HG03139 (cell line): ENCODE data around the gene DCTD.

Experiments
- ATAC-seq: cut with Tn5 transposase; IDR thresholded peaks from one replicate; pipeline ENCODE4 v1.9.1; 2021; ENCODE audit not compliant: unreplicated experiment

DCTD gene

GRCh38 chr4:182894681-182895275 is 22.4 kb downstream of the DCTD start:
- no peak for ATAC-seq

- no peak for ATAC-seq
Measured at GRCh38 chr4:182893474-182894080, 23.6 kb downstream of the DCTD start.

- ATAC-seq, result no peak
Measured at GRCh38 chr4:182893047-182893446, 24.1 kb downstream of the DCTD start.

- ATAC-seq, result no peak
Measured at GRCh38 chr4:182890202-182890601, 27.0 kb downstream of the DCTD start.

- ATAC-seq, result no peak
Measured at GRCh38 chr4:182888891-182889290, 28.3 kb downstream of the DCTD start.

- ATAC-seq, result no peak
Measured at GRCh38 chr4:182886768-182887167, 30.4 kb downstream of the DCTD start.

GRCh38 chr4:182886205-182886604 is 31.0 kb downstream of the DCTD start:
- no peak for ATAC-seq

GRCh38 chr4:182885738-182886077 is 31.5 kb downstream of the DCTD start:
- ATAC-seq, result no peak

GRCh38 chr4:182885022-182885737 is 32.0 kb downstream of the DCTD start:
- no peak for ATAC-seq

- ATAC-seq, result no peak
Measured at GRCh38 chr4:182884040-182884439, 33.1 kb downstream of the DCTD start.

GRCh38 chr4:182883351-182883750 is 33.8 kb downstream of the DCTD start:
- no peak for ATAC-seq

GRCh38 chr4:182881914-182882313 is 35.3 kb downstream of the DCTD start:
- no peak for ATAC-seq

- no peak for ATAC-seq
Measured at GRCh38 chr4:182880387-182881356, 36.5 kb downstream of the DCTD start.

GRCh38 chr4:182879913-182880312 is 37.3 kb downstream of the DCTD start:
- no peak for ATAC-seq

- no peak for ATAC-seq
Measured at GRCh38 chr4:182878633-182879495, 38.3 kb downstream of the DCTD start.

- ATAC-seq, result no peak
Measured at GRCh38 chr4:182877326-182877883, 39.8 kb downstream of the DCTD start.

- ATAC-seq, result no peak
Measured at GRCh38 chr4:182876427-182876826, 40.8 kb downstream of the DCTD start.

- no peak for ATAC-seq
Measured at GRCh38 chr4:182875453-182876405, 41.5 kb downstream of the DCTD start.

- no peak for ATAC-seq
Measured at GRCh38 chr4:182874797-182875345, 42.3 kb downstream of the DCTD start.
